Hepatocyte (in vitro differentiated cells): Measurements from ENCODE around the gene CRY2. TPM values are rescaled to one million over a fixed set of nuclear protein-coding genes. Genes with fewer than 3 reads are reported as not detected.

ENCODE experiments used
- DNase-seq: peaks from one replicate; pipeline ENCODE4 v3.0.0-alpha.2; 2016; ENCODE audit warnings: low spot score
- H2AFZ ChIP-seq: fragments of 200-600 bp; sonication (generic); 2 replicates; pipeline ENCODE4 v1.6.0; 2016; ENCODE audit warnings: antibody characterized with exemption, mild to moderate bottlenecking
- H3K27ac ChIP-seq: fragments of 200-600 bp; sonication (generic); 2 replicates; pipeline ENCODE4 v1.5.1; 2016; ENCODE audit warnings: mild to moderate bottlenecking
- H3K27me3 ChIP-seq: fragments of 200-600 bp; sonication (generic); 2 replicates; pipeline ENCODE4 v1.6.1; 2016
- H3K36me3 ChIP-seq: fragments of 200-600 bp; sonication (generic); replicated peaks from 2 replicates; pipeline ENCODE4 v1.5.1; 2016; ENCODE audit warnings: low read depth; ENCODE audit not compliant: insufficient read depth
- H3K4me1 ChIP-seq: fragments of 200-600 bp; sonication (generic); 2 replicates; pipeline ENCODE4 v1.5.1; 2016; ENCODE audit warnings: mild to moderate bottlenecking, moderate library complexity; ENCODE audit not compliant: insufficient read depth
- H3K4me2 ChIP-seq: fragments of 200-600 bp; sonication (generic); 2 replicates; pipeline ENCODE4 v1.6.0; 2016
- H3K4me3 ChIP-seq: fragments of 200-600 bp; sonication (generic); 2 replicates; pipeline ENCODE4 v1.5.1; 2016; ENCODE audit warnings: mild to moderate bottlenecking
- H3K79me2 ChIP-seq: fragments of 200-600 bp; sonication (generic); 2 replicates; pipeline ENCODE4 v1.6.0; 2017; ENCODE audit warnings: mild to moderate bottlenecking
- H3K9me2 ChIP-seq: fragments of 200-600 bp; sonication (generic); replicated peaks from 2 replicates; pipeline ENCODE4 v1.6.0; 2017; ENCODE audit warnings: mild to moderate bottlenecking; ENCODE audit not compliant: insufficient read depth
- H3K9me3 ChIP-seq: fragments of 200-600 bp; sonication (generic); 2 replicates; pipeline ENCODE4 v1.5.1; 2016; ENCODE audit warnings: low read depth, mild to moderate bottlenecking
- H4K20me1 ChIP-seq: fragments of 200-600 bp; sonication (generic); 2 replicates; pipeline ENCODE4 v1.6.0; 2016; ENCODE audit warnings: mild to moderate bottlenecking; ENCODE audit not compliant: insufficient read depth, poor library complexity, severe bottlenecking
- CTCF ChIP-seq: fragments of 200-600 bp; sonication (generic); IDR thresholded peaks from 2 replicates; pipeline ENCODE4 v1.5.1; 2016; ENCODE audit warnings: antibody characterized with exemption, mild to moderate bottlenecking; ENCODE audit not compliant: poor library complexity
- EZH2 ChIP-seq: fragments of 200-600 bp; sonication (generic); IDR thresholded peaks from 2 replicates; pipeline ENCODE4 v1.6.1; 2016; ENCODE audit warnings: antibody characterized with exemption, mild to moderate bottlenecking, borderline replicate concordance
- EZH2phosphoT487 ChIP-seq: fragments of 200-600 bp; sonication (generic); IDR thresholded peaks from one replicate; pipeline ENCODE4 v1.6.1; 2018; ENCODE audit warnings: antibody characterized with exemption, mild to moderate bottlenecking, low read depth, moderate library complexity; ENCODE audit not compliant: unreplicated experiment, severe bottlenecking
- WGBS: methylation state at CpG from one replicate; pipeline ENCODE4 v1.1.6; 2016; ENCODE audit warnings: low lambda C conversion rate; ENCODE audit errors: missing lambda C conversion rate; 5-methylcytosine and 5-hydroxymethylcytosine counted together
- polyA plus RNA-seq: library from polyadenylated mRNA; unstranded; fragments of >200 nt; fragmentation: Nextera tagmentation; extraction: Ambion mirVana; gene quantifications from 2 replicates; pipeline ENCODE4 v1.2.1, GENCODE V29; 2016
- total RNA-seq: library from RNA; depleted of rRNA; stranded (reverse); fragments of >200 nt; gene quantifications from 2 replicates; pipeline ENCODE4 v1.2.3, GENCODE V29; 2014

Gene CRY2
- total and polyA plus RNA-seq, 2 experiments from 2014 or later, result 23.8 to 27.6 TPM

GRCh38 chr11:45913514-45913913 lies 66.2 kb downstream of the CRY2 start:
- DNase-seq, result no peak
- Histone ChIP-seq H3K4me1 (no peaks in the 10 kb centered on the region), H2AFZ (no peak overlapping the region), H3K4me3 (no peak overlapping the region), H3K4me2 (no peak overlapping the region), H3K9me3 (no peaks in the 10 kb centered on the region), H3K27me3 (no peaks in the 10 kb centered on the region), H3K9me2 (no peaks in the 10 kb centered on the region), H3K36me3 (no peaks in the 10 kb centered on the region), H3K79me2 (peaks cover 12% of the 10 kb centered on the region), H4K20me1 (no peaks in the 10 kb centered on the region), H3K27ac (no peak overlapping the region)
- 98% methylated on average over 19 of the region's 19 CpGs for WGBS
- TF ChIP-seq EZH2phosphoT487 (no peak), CTCF (no peak), EZH2 (no peak)

GRCh38 chr11:45913942-45914635 lies 66.8 kb downstream of the CRY2 start:
- Histone ChIP-seq H3K9me2 (no peaks in the 10 kb centered on the region), H3K4me3 (no peak overlapping the region), H3K4me2 (no peak overlapping the region), H4K20me1 (no peaks in the 10 kb centered on the region), H3K79me2 (peaks cover 12% of the 10 kb centered on the region), H3K36me3 (no peaks in the 10 kb centered on the region), H2AFZ (no peak overlapping the region), H3K4me1 (no peaks in the 10 kb centered on the region), H3K27ac (no peak overlapping the region), H3K27me3 (no peaks in the 10 kb centered on the region), H3K9me3 (no peaks in the 10 kb centered on the region)
- no peak for DNase-seq
- TF ChIP-seq EZH2phosphoT487 (no peak), CTCF (no peak), EZH2 (no peak)
- WGBS, result 95% methylated on average over 22 of the region's 22 CpGs

GRCh38 chr11:45915446-45915845 lies 68.2 kb downstream of the CRY2 start:
- TF ChIP-seq CTCF (no peak), EZH2 (no peak), EZH2phosphoT487 (no peak)
- Histone ChIP-seq H3K4me1 (no peaks in the 10 kb centered on the region), H3K4me2 (no peak overlapping the region), H3K36me3 (no peaks in the 10 kb centered on the region), H3K9me3 (no peaks in the 10 kb centered on the region), H3K27me3 (no peaks in the 10 kb centered on the region), H3K27ac (no peak overlapping the region), H2AFZ (no peak overlapping the region), H3K9me2 (no peaks in the 10 kb centered on the region), H4K20me1 (no peaks in the 10 kb centered on the region), H3K79me2 (peaks cover 12% of the 10 kb centered on the region), H3K4me3 (no peak overlapping the region)
- 89% methylated on average over 13 of the region's 13 CpGs for WGBS
- DNase-seq, result no peak
